NCI-H2227 treated with DMSO at 0.1 percent for 48 hours (cell line): Measurements from ENCODE around the gene HPGD.
"Not testable (repeated sequence)": the region's sequence is repeated elsewhere in the genome, so short reads cannot be mapped to it uniquely, and the experiment has no call there.

Experiments used
- DNase-seq: peaks from one replicate; lab custom pipeline; 2025; lab: John Stamatoyannopoulos, UW

Gene HPGD

GRCh38 chr4:174526731-174527130 is 4.4 kb upstream of the HPGD start:
- DNase-seq = no peak

- DNase-seq = no peak
These were observed 2.0 kb upstream of the HPGD start for GRCh38 chr4:174524242-174524641.

GRCh38 chr4:174523025-174523693 is 871 bp upstream of the HPGD start:
- DNase-seq = no peak

- DNase-seq = no peak
These were observed 497 bp downstream of the HPGD start for GRCh38 chr4:174521800-174522182.

DNA sequence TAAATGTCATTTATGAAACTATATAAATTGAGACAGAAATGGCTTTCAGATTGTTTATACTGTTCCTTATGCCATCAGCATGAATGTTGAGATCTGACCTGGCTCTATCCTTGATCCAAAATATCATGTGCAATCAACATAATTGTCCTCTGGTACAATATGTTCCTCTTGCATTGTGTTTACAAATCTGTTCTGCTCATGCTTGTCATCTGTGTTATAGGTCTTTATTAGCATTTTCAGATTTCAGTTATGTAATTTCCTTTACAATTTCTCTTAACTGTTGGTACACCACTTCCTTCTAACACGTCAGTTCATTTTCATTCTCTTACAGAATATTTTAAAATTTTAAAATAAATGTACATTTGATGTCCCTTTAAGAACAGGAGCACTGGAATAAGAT is 1.6 kb downstream of the HPGD start:
- DNase-seq = no peak

- no peak for DNase-seq
These were observed 4.5 kb downstream of the HPGD start for GRCh38 chr4:174517502-174518445.

GRCh38 chr4:174516794-174517193 is 5.5 kb downstream of the HPGD start:
- no peak for DNase-seq

DNA sequence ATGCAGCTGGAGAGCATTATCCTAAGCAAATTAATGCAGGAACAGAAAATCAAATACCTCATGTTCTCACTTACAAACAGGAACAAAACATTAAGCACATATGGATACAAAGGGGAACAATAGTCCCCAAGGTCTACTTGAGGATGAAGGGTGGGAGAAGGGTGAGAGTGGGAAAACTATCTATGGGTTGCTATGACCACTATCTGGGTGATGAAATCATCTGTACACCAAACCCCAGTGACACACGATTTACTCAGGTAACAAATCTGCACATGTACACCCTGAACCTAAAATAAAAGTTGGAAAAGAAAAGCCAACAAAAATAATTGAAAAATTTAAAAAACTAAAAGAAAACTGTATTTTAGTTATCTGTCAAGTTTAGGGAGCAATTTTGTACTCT is 5.9 kb downstream of the HPGD start:
- DNase-seq = no peak

DNA sequence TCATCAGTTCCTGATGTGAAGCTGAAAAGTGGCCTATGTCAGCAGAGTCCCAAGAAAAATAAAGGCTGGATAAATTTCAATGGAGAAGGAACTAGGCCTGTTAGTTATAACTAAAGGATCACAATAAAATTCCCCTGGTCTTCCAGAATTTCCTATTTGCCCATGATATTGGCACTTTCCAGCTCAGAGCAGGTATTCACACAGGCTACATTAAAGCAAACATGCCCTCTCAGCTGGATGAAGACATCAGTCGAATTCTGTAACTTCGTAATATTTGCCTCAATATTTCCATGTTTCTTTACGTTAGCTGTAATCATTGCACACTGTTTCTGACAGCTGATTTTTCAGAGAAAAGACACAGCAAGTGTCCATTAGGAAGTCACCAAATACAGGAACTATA is 9.5 kb downstream of the HPGD start:
- DNase-seq = no peak

DNA sequence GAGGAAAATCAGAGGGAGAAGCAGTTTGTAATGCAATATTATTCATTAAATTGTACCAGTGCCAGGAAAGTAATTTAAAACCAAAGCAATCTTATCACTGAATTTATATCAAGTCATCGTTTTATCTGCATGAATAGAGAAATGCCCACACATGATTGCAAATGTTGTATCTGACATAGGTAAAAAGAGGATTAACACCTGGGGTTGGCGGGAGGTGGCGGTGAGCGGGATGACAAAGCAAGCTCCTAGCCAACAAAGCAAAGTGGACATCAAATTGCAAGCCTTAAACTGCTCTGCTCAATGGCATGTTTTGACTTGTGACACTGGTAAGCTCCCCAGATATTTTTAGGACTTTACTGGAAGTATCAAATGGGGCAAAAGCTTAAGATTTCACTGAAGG is 16.4 kb downstream of the HPGD start:
- DNase-seq = no peak

- DNase-seq = no peak
These were observed 17.3 kb downstream of the HPGD start for GRCh38 chr4:174505007-174505406.

DNA sequence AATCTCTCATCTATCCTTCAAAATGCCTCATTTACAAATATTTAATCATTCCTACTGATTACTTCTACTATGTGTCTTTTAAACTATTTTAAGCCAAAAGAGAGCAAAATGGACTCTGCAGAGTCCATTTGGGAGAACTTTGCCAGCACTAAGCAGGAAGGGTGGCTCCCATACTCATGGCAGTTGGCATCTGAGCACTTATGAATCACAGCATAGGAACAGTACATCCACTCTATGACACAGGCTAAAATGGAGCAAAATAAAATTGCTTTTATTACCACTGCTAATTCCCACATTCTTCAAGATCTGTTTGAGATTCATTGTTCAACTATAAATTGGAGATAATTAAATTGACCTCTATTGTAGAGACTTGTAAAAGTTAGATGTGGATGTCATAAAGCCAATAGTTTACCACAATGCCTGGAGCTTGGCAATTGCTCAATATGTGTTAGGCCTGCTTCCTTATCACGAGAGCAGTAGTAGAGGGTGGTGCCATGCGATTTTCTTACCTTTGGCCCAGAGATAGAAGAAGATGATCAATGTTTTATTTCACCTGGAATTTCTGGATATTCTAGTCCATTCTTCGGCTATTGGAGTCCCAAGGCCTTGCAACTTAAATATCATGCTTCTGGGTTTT is 19.1 kb downstream of the HPGD start:
- no peak for DNase-seq

DNA sequence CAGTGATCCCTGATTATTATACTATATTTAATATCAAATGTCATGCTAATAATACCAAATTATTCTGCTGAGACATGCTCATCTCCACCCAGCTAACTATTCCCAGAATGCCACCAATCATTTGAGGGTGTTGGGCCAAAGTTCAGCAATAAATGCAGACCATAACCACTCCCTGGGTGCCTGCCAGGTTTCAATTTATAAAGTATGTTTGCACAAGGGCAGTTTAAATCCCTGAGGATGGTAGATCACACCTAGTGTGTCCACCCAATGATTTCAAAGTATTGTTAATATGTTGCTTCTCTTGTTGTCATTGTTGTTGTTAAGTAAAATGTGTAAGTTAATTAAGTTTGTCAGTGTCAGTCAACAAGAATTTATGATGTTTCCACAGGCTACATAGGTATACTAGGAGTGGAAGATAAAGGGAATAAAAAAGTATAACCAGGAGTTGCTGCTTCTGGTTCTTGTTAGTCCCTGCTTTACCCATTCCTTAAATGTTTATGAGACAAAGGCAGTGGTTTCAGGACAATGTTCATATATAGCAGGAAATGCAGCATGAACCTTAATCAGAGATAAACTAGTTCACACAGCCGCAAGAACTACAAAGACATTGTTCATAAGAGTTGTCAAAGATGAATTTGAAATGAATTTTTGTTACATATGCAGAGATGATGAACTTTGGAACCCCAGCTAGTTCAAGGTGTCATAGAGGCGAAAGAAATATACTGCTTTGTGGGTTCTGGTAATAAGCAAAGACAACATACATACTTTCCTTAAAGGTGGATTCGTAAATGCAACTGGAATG is 25.5 kb downstream of the HPGD start:
- DNase-seq = no peak

DNA sequence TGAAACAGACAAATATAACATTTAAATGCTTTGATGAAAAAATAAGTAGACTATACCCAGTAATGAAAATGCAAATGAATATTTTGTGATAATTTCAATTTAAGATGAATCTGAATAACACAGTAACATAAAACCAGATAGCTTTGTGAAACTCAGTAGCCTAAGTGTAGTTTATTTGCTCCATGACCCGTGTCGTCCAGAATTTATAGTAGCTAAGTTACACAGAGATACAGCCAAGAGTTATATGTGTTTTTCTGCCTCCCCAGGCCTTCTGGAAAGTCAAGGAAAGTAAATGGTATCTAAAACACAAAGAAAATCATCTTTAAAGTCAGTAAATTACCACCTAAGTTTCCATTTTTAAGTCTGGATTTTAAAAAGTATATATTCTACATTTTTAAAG is 26.7 kb downstream of the HPGD start:
- DNase-seq = no peak

GRCh38 chr4:174494726-174495125 is 27.6 kb downstream of the HPGD start:
- no peak for DNase-seq

DNA sequence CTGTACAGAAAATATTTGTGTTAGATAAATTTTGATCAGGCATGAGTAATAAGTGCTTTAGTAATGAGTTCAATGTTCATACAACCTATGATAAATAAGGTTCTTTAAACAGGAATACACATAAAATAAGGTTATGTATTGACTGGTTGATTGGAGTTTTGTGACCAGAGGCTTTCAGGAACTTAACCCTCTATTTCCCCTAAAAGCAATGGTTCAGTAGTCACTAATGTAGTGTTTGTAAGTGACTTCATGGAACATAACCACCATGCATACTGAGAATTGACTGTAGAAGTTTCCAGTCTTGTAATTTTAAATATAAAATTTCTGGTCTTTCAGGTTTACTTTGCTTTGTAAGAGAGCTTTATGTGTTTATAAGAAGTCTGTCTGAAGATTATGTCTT is 28.1 kb downstream of the HPGD start:
- DNase-seq = no peak

DNA sequence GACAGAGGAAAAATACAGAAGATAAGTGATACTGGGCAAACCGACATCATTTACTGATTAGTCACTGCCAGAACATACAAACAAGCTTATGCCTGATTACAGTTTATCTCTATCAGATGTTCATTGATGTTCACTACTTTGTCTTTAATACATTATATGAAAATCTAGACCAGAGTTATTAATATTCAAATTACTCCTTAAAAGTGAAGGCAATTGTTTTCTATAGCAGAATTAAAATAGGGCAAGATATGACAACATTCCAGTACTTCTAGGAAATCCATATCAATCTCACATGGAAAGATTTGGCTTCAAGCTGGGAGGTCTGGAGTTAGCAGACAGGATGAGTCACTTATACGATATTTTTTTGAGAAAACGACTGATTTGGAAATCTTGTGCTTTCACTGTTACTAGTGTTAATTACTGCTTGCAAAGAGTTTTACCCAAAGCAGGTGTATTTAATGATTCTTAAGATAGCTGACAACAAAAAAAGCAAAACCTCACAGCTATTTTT is 31.8 kb downstream of the HPGD start:
- DNase-seq = no peak

- not testable (repeated sequence) for DNase-seq
These were observed 33.9 kb downstream of the HPGD start for GRCh38 chr4:174488368-174488767.

DNA sequence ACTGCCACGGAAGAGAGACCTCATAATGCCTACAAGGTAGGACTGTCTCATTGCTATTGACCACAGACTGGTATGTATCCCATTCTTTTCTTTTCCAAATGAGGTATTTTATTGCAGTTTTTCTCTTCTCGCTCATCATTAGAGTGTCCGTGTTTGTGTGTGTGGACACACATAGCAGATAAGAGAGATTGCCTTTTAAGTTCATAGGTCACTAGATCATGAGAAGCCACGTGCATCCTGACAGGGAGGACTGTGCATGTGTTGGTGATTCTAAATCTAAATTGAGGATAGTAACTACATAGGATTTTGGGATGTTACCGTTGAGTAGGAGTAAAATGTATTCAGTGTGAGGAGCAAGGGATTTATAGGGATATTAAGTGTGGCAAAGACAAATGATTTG is 37.3 kb downstream of the HPGD start:
- no peak for DNase-seq

DNA sequence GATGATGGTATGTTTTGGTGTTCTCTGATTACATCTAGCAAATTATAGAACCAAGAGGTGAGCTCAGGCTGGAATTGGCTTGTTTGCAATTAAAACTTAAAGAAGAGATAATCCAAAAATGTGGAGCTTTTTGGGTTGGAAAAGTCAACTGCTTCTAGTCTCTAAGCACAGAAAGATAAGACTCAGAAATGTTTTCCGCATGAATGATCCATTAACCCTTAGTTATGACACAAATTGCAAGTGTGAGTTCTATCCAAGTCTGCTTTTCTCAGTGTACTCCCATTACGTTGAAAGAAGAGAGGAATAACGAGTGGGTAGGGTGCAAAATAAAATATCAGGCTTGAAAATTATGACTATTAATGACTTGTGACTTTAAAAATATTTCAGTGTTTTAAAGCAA is 38.5 kb downstream of the HPGD start:
- no peak for DNase-seq

DNA sequence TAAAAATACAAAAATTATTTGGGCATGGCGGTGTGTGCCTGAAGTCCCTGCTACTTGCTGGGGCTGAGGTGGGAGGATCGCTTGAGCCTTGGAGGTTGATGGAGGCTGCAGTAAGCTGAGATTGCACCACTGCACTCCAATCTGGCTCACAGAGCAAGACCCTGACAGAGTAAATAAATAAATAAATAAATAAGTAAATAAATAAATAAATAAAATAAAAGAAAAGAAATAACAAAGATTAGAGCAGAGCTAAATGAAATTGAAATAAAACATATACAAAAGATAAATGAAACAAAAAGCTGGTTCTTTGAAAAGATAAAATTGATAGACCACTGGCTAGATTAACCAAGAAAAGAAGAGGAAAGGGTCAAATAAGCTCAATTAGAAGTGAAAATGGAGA is 43.1 kb downstream of the HPGD start:
- DNase-seq = no peak

DNA sequence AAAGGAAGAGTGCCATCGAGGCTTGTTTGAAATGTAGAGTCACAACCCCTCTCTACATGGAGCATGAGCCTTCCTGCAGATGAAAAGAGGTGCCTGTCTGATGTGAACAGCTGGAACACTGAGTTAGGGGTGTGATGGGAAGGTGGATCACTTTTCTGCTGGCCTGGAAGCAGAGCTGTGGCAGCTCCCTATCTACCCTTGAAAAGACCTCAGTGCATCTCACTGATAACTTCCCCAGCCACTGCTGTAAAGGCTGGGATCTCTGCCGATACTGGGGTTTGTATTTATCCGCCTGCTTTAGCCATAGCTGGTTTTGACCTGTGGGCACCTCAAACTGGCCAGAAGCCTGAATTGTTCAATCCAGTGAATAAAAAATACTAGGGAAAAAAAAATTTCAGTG is 46.8 kb downstream of the HPGD start:
- no peak for DNase-seq
